Measurements from ENCODE around the gene ETNK2.

Gene ETNK2

GRCh38 chr1:204151552-204152309, at the start of gene ETNK2:
Gene ETNK2 (minus strand): TSS chr1:204152044. CDS start chr1:204151852, 192 bp downstream.
- ChIA-PET POLR2A (interaction anchor here (0.7 to 2.0 kb wide), 6 partner anchors 12 to 209 kb away, joined by 3 to 9 read pairs (median 5); partner anchors contain the start of gene PLEKHA6), CTCF (interaction anchor here (0.6 to 1.7 kb wide), 3 partner anchors 22 to 247 kb away, joined by 4 to 5 read pairs (median 4); no protein-coding TSS in a partner anchor)
- peak; percentile 92 for DNase-seq (ENCODE audit: extremely low spot score)
- TF ChIP-seq LEF1 (IDR thresholded peaks at IDR 0.05; ENCODE audit: borderline replicate concordance) (no peak), CTBP1 (IDR thresholded peaks at IDR 0.05; ENCODE audit: borderline replicate concordance) (no peak), L3MBTL2 (conservative IDR thresholded peaks at IDR 0.05) (peak; percentile 36), FOXM1 (IDR thresholded peaks at IDR 0.05; ENCODE audit: borderline replicate concordance) (peak; percentile 68), NFRKB (IDR thresholded peaks at IDR 0.05) (no peak), ARNT (IDR thresholded peaks at IDR 0.05) (0 out of 2 replicates have a peak, but pooled peaks have one; percentile 31), ZNF384 (IDR thresholded peaks at IDR 0.05) (no peak), FOXA1 (IDR thresholded peaks at IDR 0.05) (no peak)

GRCh38 chr1:204201348-204202040, 49.6 kb upstream of the ETNK2 start:
- TF ChIP-seq HDGF (IDR thresholded peaks at IDR 0.05; ENCODE audit: borderline replicate concordance) (no peak), BHLHE40 (IDR thresholded peaks at IDR 0.05; ENCODE audit: borderline replicate concordance) (no peak), CTBP1 (IDR thresholded peaks at IDR 0.05; ENCODE audit: borderline replicate concordance) (no peak), ELF4 (IDR thresholded peaks at IDR 0.05) (no peak), L3MBTL2 (conservative IDR thresholded peaks at IDR 0.05) (no peak), NFRKB (IDR thresholded peaks at IDR 0.05) (no peak), ARNT (IDR thresholded peaks at IDR 0.05) (no peak), FOXA1 (IDR thresholded peaks at IDR 0.05) (no peak), TARDBP (IDR thresholded peaks at IDR 0.05) (no peak), PKNOX1 (IDR thresholded peaks at IDR 0.05) (no peak), SP1 (IDR thresholded peaks at IDR 0.05) (no peak), FOXM1 (IDR thresholded peaks at IDR 0.05; ENCODE audit: borderline replicate concordance) (no peak), LEF1 (IDR thresholded peaks at IDR 0.05; ENCODE audit: borderline replicate concordance) (no peak), ZNF384 (IDR thresholded peaks at IDR 0.05) (no peak), FOXK2 (IDR thresholded peaks at IDR 0.05) (no peak)
- DNase-seq (ENCODE audit: extremely low spot score) = no peak
- CTCF ChIA-PET = no interaction called here
- POLR2A ChIA-PET = no interaction called here

- DNase-seq (ENCODE audit: extremely low spot score) = no peak
- TF ChIP-seq BHLHE40 (IDR thresholded peaks at IDR 0.05; ENCODE audit: borderline replicate concordance) (no peak), PKNOX1 (IDR thresholded peaks at IDR 0.05) (no peak), FOXA1 (IDR thresholded peaks at IDR 0.05) (no peak), SP1 (IDR thresholded peaks at IDR 0.05) (no peak), ARNT (IDR thresholded peaks at IDR 0.05) (no peak), FOXK2 (IDR thresholded peaks at IDR 0.05) (no peak), CTBP1 (IDR thresholded peaks at IDR 0.05; ENCODE audit: borderline replicate concordance) (no peak), LEF1 (IDR thresholded peaks at IDR 0.05; ENCODE audit: borderline replicate concordance) (no peak), HDGF (IDR thresholded peaks at IDR 0.05; ENCODE audit: borderline replicate concordance) (no peak), ELF4 (IDR thresholded peaks at IDR 0.05) (no peak), NFRKB (IDR thresholded peaks at IDR 0.05) (no peak)
- CTCF ChIA-PET = interaction anchor here (4.0 kb wide), 1 partner anchor 7 kb away, joined by 19 read pairs; no protein-coding TSS in a partner anchor
- POLR2A ChIA-PET = no interaction called here
These were observed 47.7 kb upstream of the ETNK2 start for GRCh38 chr1:204199579-204199978.

- TF ChIP-seq NFRKB (IDR thresholded peaks at IDR 0.05) = no peak
- no peak for TF ChIP-seq LEF1 (IDR thresholded peaks at IDR 0.05; ENCODE audit: borderline replicate concordance)
- TF ChIP-seq ELF4 (IDR thresholded peaks at IDR 0.05) = no peak
- TF ChIP-seq PKNOX1 (IDR thresholded peaks at IDR 0.05) = no peak
- TF ChIP-seq TARDBP (IDR thresholded peaks at IDR 0.05) = no peak
- TF ChIP-seq SUZ12 (IDR thresholded peaks at IDR 0.05) = no peak
- no peak for TF ChIP-seq CTBP1 (IDR thresholded peaks at IDR 0.05; ENCODE audit: borderline replicate concordance)
- TF ChIP-seq FOXK2 (IDR thresholded peaks at IDR 0.05) = no peak
- no peak for TF ChIP-seq HDGF (IDR thresholded peaks at IDR 0.05; ENCODE audit: borderline replicate concordance)
- no peak for TF ChIP-seq FOXA1 (IDR thresholded peaks at IDR 0.05)
- no peak for TF ChIP-seq ARNT (IDR thresholded peaks at IDR 0.05)
- TF ChIP-seq BHLHE40 (IDR thresholded peaks at IDR 0.05; ENCODE audit: borderline replicate concordance) = no peak
- no peak for TF ChIP-seq L3MBTL2 (conservative IDR thresholded peaks at IDR 0.05)
- TF ChIP-seq FOXM1 (IDR thresholded peaks at IDR 0.05; ENCODE audit: borderline replicate concordance) = no peak
- TF ChIP-seq SP1 (IDR thresholded peaks at IDR 0.05) = no peak
- TF ChIP-seq ZNF384 (IDR thresholded peaks at IDR 0.05) = no peak
- ChIA-PET CTCF (interaction anchor here (1.0 to 4.0 kb wide), 3 partner anchors 8 to 36 kb away, joined by 3 to 19 read pairs (median 4); no protein-coding TSS in a partner anchor), POLR2A (interaction anchor here (1.1 kb wide), 1 partner anchor 8 kb away, joined by 3 read pairs; no protein-coding TSS in a partner anchor)
- no peak for DNase-seq (ENCODE audit: extremely low spot score)
These were observed 46.8 kb upstream of the ETNK2 start for GRCh38 chr1:204198348-204199340.

Measured in HEK293T (cell line).